ENCODE data around the gene NAV2.

NAV2 gene

GRCh38 chr11:20050048-20050447 lies 337.4 kb downstream of the NAV2 start:
- DNase-seq = no peak

- DNase-seq = no peak
These were observed 338.1 kb downstream of the NAV2 start for GRCh38 chr11:20050551-20051333.

- DNase-seq = no peak
These were observed 339.1 kb downstream of the NAV2 start for GRCh38 chr11:20051469-20052399.

- DNase-seq = no peak
These were observed 340.9 kb downstream of the NAV2 start for GRCh38 chr11:20053572-20053971.

- DNase-seq = no peak
These were observed 341.9 kb downstream of the NAV2 start for GRCh38 chr11:20054584-20054983.

- no peak for DNase-seq
These were observed 342.7 kb downstream of the NAV2 start for GRCh38 chr11:20055312-20055711.

GRCh38 chr11:20056109-20056949 lies 343.7 kb downstream of the NAV2 start:
- DNase-seq = no peak

GRCh38 chr11:20056950-20057943 lies 344.6 kb downstream of the NAV2 start:
- DNase-seq = no peak

GRCh38 chr11:20058749-20059458 lies 346.3 kb downstream of the NAV2 start:
- no peak for DNase-seq

GRCh38 chr11:20059587-20060021 lies 347.0 kb downstream of the NAV2 start:
- no peak for DNase-seq

- no peak for DNase-seq
These were observed 347.5 kb downstream of the NAV2 start for GRCh38 chr11:20060181-20060580.

- no peak for DNase-seq
These were observed 348.1 kb downstream of the NAV2 start for GRCh38 chr11:20060647-20061205.

GRCh38 chr11:20061776-20062175 lies 349.1 kb downstream of the NAV2 start:
- DNase-seq = no peak

GRCh38 chr11:20064961-20065405 lies 352.3 kb downstream of the NAV2 start:
- no peak for DNase-seq

GRCh38 chr11:20065406-20065805 lies 352.8 kb downstream of the NAV2 start:
- no peak for DNase-seq

- no peak for DNase-seq
These were observed 353.6 kb downstream of the NAV2 start for GRCh38 chr11:20066013-20066782.

- DNase-seq = no peak
These were observed 354.1 kb downstream of the NAV2 start for GRCh38 chr11:20066783-20067156.

- DNase-seq = no peak
These were observed 355.0 kb downstream of the NAV2 start for GRCh38 chr11:20067665-20068064.

GRCh38 chr11:20068691-20069090 lies 356.1 kb downstream of the NAV2 start:
- no peak for DNase-seq

- no peak for DNase-seq
These were observed 357.8 kb downstream of the NAV2 start for GRCh38 chr11:20070459-20070858.
